ENCODE data around the gene TMEM62.

TMEM62 gene

GRCh38 chr15:43190178-43190577, 56.8 kb downstream of the TMEM62 start:
- Histone ChIP-seq H4K8ac (ENCODE audit: low read depth, low read length) (no peak overlapping the region), H3K9me3 (ENCODE audit: insufficient read depth, low read depth, low read length) (no peaks in the 10 kb centered on the region), H2AK5ac (ENCODE audit: low read length) (no peak overlapping the region), H3K4me3 (ENCODE audit: low read depth, low read length) (no peak overlapping the region), H3K27me3 (ENCODE audit: insufficient read depth, low read length) (no peaks in the 10 kb centered on the region), H2BK12ac (ENCODE audit: low read length) (no peak overlapping the region), H3K4me1 (ENCODE audit: control insufficient read depth in 1 of 2, insufficient read depth in 2 of 2, low read length in 2 of 2) (peaks cover 0 to 5% of the 10 kb centered on the region in 2 experiments), H3K79me1 (ENCODE audit: low read length) (peaks cover 4% of the 10 kb centered on the region), H2BK5ac (ENCODE audit: low read depth, low read length, poor library complexity) (no peak overlapping the region), H3K36me3 (ENCODE audit: control insufficient read depth in 1 of 2, insufficient read depth in 2 of 2, low read length in 2 of 2) (peaks cover 8 to 17% of the 10 kb centered on the region in 2 experiments), H3K18ac (ENCODE audit: low read length) (no peak overlapping the region), H3K23ac (ENCODE audit: low read length) (no peak overlapping the region), H3K4ac (ENCODE audit: low read depth, low read length) (no peak overlapping the region), H2AFZ (ENCODE audit: insufficient read depth, low read length, poor library complexity) (no peak overlapping the region), H4K91ac (ENCODE audit: low read depth, low read length) (no peak overlapping the region), H3K4me2 (ENCODE audit: low read length) (no peak overlapping the region), H3K79me2 (ENCODE audit: control insufficient read depth, insufficient read depth, low read length, poor library complexity) (peaks cover 4% of the 10 kb centered on the region), H2BK120ac (ENCODE audit: insufficient read depth, low read length, poor library complexity) (no peak overlapping the region), H3K9ac (ENCODE audit: low read length) (no peak overlapping the region), H3K14ac (ENCODE audit: low read length) (no peak overlapping the region), H4K12ac (ENCODE audit: low read depth, low read length) (no peak overlapping the region), H3K27ac (ENCODE audit: low read depth, low read length) (no peak overlapping the region)
- WGBS (ENCODE audit: extremely low coverage, insufficient coverage, insufficient read length): no CpG with 5 or more reads among the region's 1 CpG
- no peak for DNase-seq

GRCh38 chr15:43193710-43194109, 60.3 kb downstream of the TMEM62 start:
- Histone ChIP-seq H3K14ac (ENCODE audit: low read length) (no peak overlapping the region), H2AFZ (ENCODE audit: insufficient read depth, low read length, poor library complexity) (no peak overlapping the region), H3K36me3 (ENCODE audit: control insufficient read depth in 1 of 2, insufficient read depth in 2 of 2, low read length in 2 of 2) (peaks cover 12 to 24% of the 10 kb centered on the region in 2 experiments), H4K8ac (ENCODE audit: low read depth, low read length) (no peak overlapping the region), H4K91ac (ENCODE audit: low read depth, low read length) (no peak overlapping the region), H2BK12ac (ENCODE audit: low read length) (no peak overlapping the region), H3K79me1 (ENCODE audit: low read length) (no peaks in the 10 kb centered on the region), H3K4me1 (ENCODE audit: control insufficient read depth in 1 of 2, insufficient read depth in 2 of 2, low read length in 2 of 2) (no peaks in the 10 kb centered on the region), H2BK120ac (ENCODE audit: insufficient read depth, low read length, poor library complexity) (no peak overlapping the region), H3K4me2 (ENCODE audit: low read length) (no peak overlapping the region), H3K79me2 (ENCODE audit: control insufficient read depth, insufficient read depth, low read length, poor library complexity) (no peaks in the 10 kb centered on the region), H2BK5ac (ENCODE audit: low read depth, low read length, poor library complexity) (no peak overlapping the region), H4K12ac (ENCODE audit: low read depth, low read length) (no peak overlapping the region), H3K9me3 (ENCODE audit: insufficient read depth, low read depth, low read length) (no peaks in the 10 kb centered on the region), H2AK5ac (ENCODE audit: low read length) (no peak overlapping the region), H3K4ac (ENCODE audit: low read depth, low read length) (no peak overlapping the region), H3K18ac (ENCODE audit: low read length) (no peak overlapping the region), H3K27me3 (ENCODE audit: insufficient read depth, low read length) (no peaks in the 10 kb centered on the region), H3K23ac (ENCODE audit: low read length) (no peak overlapping the region), H3K4me3 (ENCODE audit: low read depth, low read length) (no peak overlapping the region), H3K27ac (ENCODE audit: low read depth, low read length) (no peak overlapping the region), H3K9ac (ENCODE audit: low read length) (no peak overlapping the region)
- DNase-seq: no peak
- WGBS (ENCODE audit: extremely low coverage, insufficient coverage, insufficient read length): no CpG with 5 or more reads among the region's 2 CpGs

GRCh38 chr15:43194795-43195194, 61.4 kb downstream of the TMEM62 start:
- H3K36me3 ChIP-seq (ENCODE audit: control insufficient read depth in 1 of 2, insufficient read depth in 2 of 2, low read length in 2 of 2): peaks cover 12 to 22% of the 10 kb centered on the region in 2 experiments
- H2AK5ac ChIP-seq (ENCODE audit: low read length): no peak overlapping the region
- no peak overlapping the region for H4K12ac ChIP-seq (ENCODE audit: low read depth, low read length)
- no peak overlapping the region for H3K18ac ChIP-seq (ENCODE audit: low read length)
- H2BK5ac ChIP-seq (ENCODE audit: low read depth, low read length, poor library complexity): no peak overlapping the region
- H3K4me2 ChIP-seq (ENCODE audit: low read length): no peak overlapping the region
- no peak overlapping the region for H4K8ac ChIP-seq (ENCODE audit: low read depth, low read length)
- no CpG with 5 or more reads among the region's 2 CpGs for WGBS (ENCODE audit: extremely low coverage, insufficient coverage, insufficient read length)
- DNase-seq: no peak
- H2AFZ ChIP-seq (ENCODE audit: insufficient read depth, low read length, poor library complexity): no peak overlapping the region
- no peaks in the 10 kb centered on the region for H3K9me3 ChIP-seq (ENCODE audit: insufficient read depth, low read depth, low read length)
- H3K4ac ChIP-seq (ENCODE audit: low read depth, low read length): no peak overlapping the region
- H4K91ac ChIP-seq (ENCODE audit: low read depth, low read length): no peak overlapping the region
- H3K4me1 ChIP-seq (ENCODE audit: control insufficient read depth in 1 of 2, insufficient read depth in 2 of 2, low read length in 2 of 2): no peaks in the 10 kb centered on the region
- no peaks in the 10 kb centered on the region for H3K79me2 ChIP-seq (ENCODE audit: control insufficient read depth, insufficient read depth, low read length, poor library complexity)
- H2BK12ac ChIP-seq (ENCODE audit: low read length): no peak overlapping the region
- H3K27me3 ChIP-seq (ENCODE audit: insufficient read depth, low read length): no peaks in the 10 kb centered on the region
- H3K14ac ChIP-seq (ENCODE audit: low read length): no peak overlapping the region
- H3K23ac ChIP-seq (ENCODE audit: low read length): no peak overlapping the region
- no peak overlapping the region for H3K9ac ChIP-seq (ENCODE audit: low read length)
- no peak overlapping the region for H3K4me3 ChIP-seq (ENCODE audit: low read depth, low read length)
- no peak overlapping the region for H2BK120ac ChIP-seq (ENCODE audit: insufficient read depth, low read length, poor library complexity)
- no peaks in the 10 kb centered on the region for H3K79me1 ChIP-seq (ENCODE audit: low read length)
- H3K27ac ChIP-seq (ENCODE audit: low read depth, low read length): no peak overlapping the region

GRCh38 chr15:43196760-43197548, 63.6 kb downstream of the TMEM62 start:
- Histone ChIP-seq H2AFZ (ENCODE audit: insufficient read depth, low read length, poor library complexity) (no peak overlapping the region), H2BK120ac (ENCODE audit: insufficient read depth, low read length, poor library complexity) (no peak overlapping the region), H3K9ac (ENCODE audit: low read length) (no peak overlapping the region), H3K79me1 (ENCODE audit: low read length) (no peaks in the 10 kb centered on the region), H3K27me3 (ENCODE audit: insufficient read depth, low read length) (no peaks in the 10 kb centered on the region), H3K14ac (ENCODE audit: low read length) (no peak overlapping the region), H3K27ac (ENCODE audit: low read depth, low read length) (no peak overlapping the region), H2BK5ac (ENCODE audit: low read depth, low read length, poor library complexity) (no peak overlapping the region), H3K23ac (ENCODE audit: low read length) (no peak overlapping the region), H3K4ac (ENCODE audit: low read depth, low read length) (no peak overlapping the region), H3K36me3 (ENCODE audit: control insufficient read depth in 1 of 2, insufficient read depth in 2 of 2, low read length in 2 of 2) (peaks cover 7 to 10% of the 10 kb centered on the region in 2 experiments), H2BK12ac (ENCODE audit: low read length) (no peak overlapping the region), H4K12ac (ENCODE audit: low read depth, low read length) (no peak overlapping the region), H3K4me3 (ENCODE audit: low read depth, low read length) (no peak overlapping the region), H3K18ac (ENCODE audit: low read length) (no peak overlapping the region), H3K9me3 (ENCODE audit: insufficient read depth, low read depth, low read length) (no peaks in the 10 kb centered on the region), H2AK5ac (ENCODE audit: low read length) (no peak overlapping the region), H4K91ac (ENCODE audit: low read depth, low read length) (no peak overlapping the region), H3K4me2 (ENCODE audit: low read length) (no peak overlapping the region), H4K8ac (ENCODE audit: low read depth, low read length) (no peak overlapping the region), H3K79me2 (ENCODE audit: control insufficient read depth, insufficient read depth, low read length, poor library complexity) (no peaks in the 10 kb centered on the region), H3K4me1 (ENCODE audit: control insufficient read depth in 1 of 2, insufficient read depth in 2 of 2, low read length in 2 of 2) (no peaks in the 10 kb centered on the region)
- WGBS (ENCODE audit: extremely low coverage, insufficient coverage, insufficient read length): no CpG with 5 or more reads among the region's 10 CpGs
- no peak for DNase-seq
